IMR-90 (cell line): ENCODE measurements around the gene VPS13C. TPM values are rescaled to one million over a fixed set of nuclear protein-coding genes. Genes with fewer than 3 reads are reported as not detected.

Experiments used
- ATAC-seq: fragments of 200-7000 bp; cut with Tn5 transposase; 2 replicates; pipeline ENCODE4 v1.9.1; 2020; ENCODE audit warnings: low read depth, mild to moderate bottlenecking, moderate library complexity
- BruUV-seq: library from RNA; stranded (reverse); fragments of 400-500 nt; replicated peaks from 2 replicates; lab custom pipeline; 2021; lab: Mats Ljungman, UMichigan
- CTCF ChIA-PET: fragments of 300-600 bp; formaldehyde crosslinking; extraction: SDS; loops from one replicate; lab custom pipeline; 2021; ENCODE audit warnings: antibody characterized with exemption; lab: Yijun Ruan, JAX
- POLR2A ChIA-PET: fragments of 300-600 bp; sonication (Branson Sonifier 250); formaldehyde crosslinking; loops from one replicate; lab custom pipeline; 2022; ENCODE audit warnings: antibody characterized with exemption; ENCODE audit not compliant: unreplicated experiment; lab: Charles Lee
- DNase-seq: peaks from one replicate; pipeline ENCODE4 v3.0.0; 2013
- H2AFZ ChIP-seq: replicated peaks from 2 replicates; pipeline ENCODE3; 2013; ENCODE audit warnings: low read length, mild to moderate bottlenecking; ENCODE audit not compliant: poor library complexity
- H2AK5ac ChIP-seq: 2 replicates; pipeline ENCODE4 v1.6.1; 2013; ENCODE audit warnings: low read depth, low read length, inconsistent platforms
- H2AK9ac ChIP-seq: replicated peaks from 2 replicates; pipeline ENCODE3; 2013; ENCODE audit warnings: mild to moderate bottlenecking, low read depth, low read length, moderate library complexity; ENCODE audit not compliant: poor library complexity
- H2BK120ac ChIP-seq: 2 replicates; pipeline ENCODE4 v1.6.1; 2013; ENCODE audit warnings: low read depth, low read length, inconsistent platforms
- H2BK15ac ChIP-seq: 3 replicates; pipeline ENCODE4 v1.6.1; 2013; ENCODE audit warnings: low read depth, low read length, inconsistent platforms
- H2BK20ac ChIP-seq: 2 replicates; pipeline ENCODE4 v1.6.1; 2013; ENCODE audit warnings: low read depth, mild to moderate bottlenecking, inconsistent platforms, low read length, moderate library complexity
- H2BK5ac ChIP-seq: 2 replicates; pipeline ENCODE4 v1.6.1; 2013; ENCODE audit warnings: mild to moderate bottlenecking, low read depth, low read length, inconsistent platforms; ENCODE audit not compliant: poor library complexity, severe bottlenecking
- H3K14ac ChIP-seq: replicated peaks from 2 replicates; pipeline ENCODE4 v1.6.1; 2013; ENCODE audit warnings: low read depth, low read length, inconsistent platforms
- H3K18ac ChIP-seq: 2 replicates; pipeline ENCODE4 v1.6.1; 2013; ENCODE audit warnings: low read depth, low read length, control low read depth
- H3K23ac ChIP-seq: 2 replicates; pipeline ENCODE4 v1.6.1; 2013; ENCODE audit warnings: low read depth, low read length, inconsistent platforms
- H3K27ac ChIP-seq: 2 replicates; pipeline ENCODE4 v1.5.1; 2013; ENCODE audit warnings: mild to moderate bottlenecking, control low read depth, low read length; ENCODE audit not compliant: insufficient read depth
- H3K27me3 ChIP-seq: 2 replicates; pipeline ENCODE4 v1.6.1; 2013; ENCODE audit warnings: low read length; ENCODE audit not compliant: control insufficient read depth, insufficient read depth
- H3K36me3 ChIP-seq: 2 replicates; pipeline ENCODE4 v1.6.1; 2013; ENCODE audit warnings: low read length, mixed read lengths; ENCODE audit not compliant: control insufficient read depth, insufficient read depth
- H3K4ac ChIP-seq: 2 replicates; pipeline ENCODE4 v1.6.1; 2013; ENCODE audit warnings: low read depth, low read length, inconsistent platforms
- H3K4me1 ChIP-seq: 2 replicates; pipeline ENCODE4 v1.6.1; 2013; ENCODE audit warnings: low read length, mixed read lengths; ENCODE audit not compliant: control insufficient read depth, insufficient read depth
- H3K4me2 ChIP-seq: 2 replicates; pipeline ENCODE4 v1.6.1; 2013; ENCODE audit warnings: low read depth, mild to moderate bottlenecking, control low read depth, low read length, moderate library complexity
- H3K4me3 ChIP-seq: 2 replicates; pipeline ENCODE4 v1.5.1; 2013; ENCODE audit warnings: low read depth, mild to moderate bottlenecking, control low read depth, low read length, moderate library complexity; ENCODE audit not compliant: insufficient read depth
- H3K56ac ChIP-seq: 2 replicates; pipeline ENCODE4 v1.6.1; 2013; ENCODE audit warnings: low read length, inconsistent platforms; ENCODE audit not compliant: insufficient read depth; ENCODE audit errors: extremely low read depth
- H3K79me1 ChIP-seq, 2 experiments: 2 replicates each; pipeline ENCODE4 v1.6.1; 2013; ENCODE audit warnings: low read length in 2 of 2, inconsistent platforms in 1 of 2, low read depth in 1 of 2
- H3K9ac ChIP-seq: 2 replicates; pipeline ENCODE4 v1.6.1; 2013; ENCODE audit warnings: low read depth, low read length, control low read depth
- H3K9me1 ChIP-seq: 2 replicates; pipeline ENCODE4 v1.6.1; 2013; ENCODE audit warnings: low read length, inconsistent platforms; ENCODE audit not compliant: insufficient read depth
- H3K9me3 ChIP-seq: 2 replicates; pipeline ENCODE4 v1.6.1; 2013; ENCODE audit warnings: low read length; ENCODE audit not compliant: control insufficient read depth, insufficient read depth
- H4K20me1 ChIP-seq: 2 replicates; pipeline ENCODE4 v1.6.1; 2013; ENCODE audit warnings: low read length, inconsistent platforms; ENCODE audit not compliant: insufficient read depth
- H4K5ac ChIP-seq: 2 replicates; pipeline ENCODE4 v1.6.1; 2013; ENCODE audit warnings: mild to moderate bottlenecking, low read depth, low read length, control low read depth
- H4K8ac ChIP-seq, 2 experiments: 2 replicates each; pipeline ENCODE4 v1.6.1; 2013; ENCODE audit warnings: low read depth in 2 of 2, low read length in 2 of 2, control low read depth in 1 of 2, inconsistent platforms in 1 of 2
- H4K91ac ChIP-seq: 2 replicates; pipeline ENCODE4 v1.6.1; 2013; ENCODE audit warnings: low read depth, low read length, inconsistent platforms; ENCODE audit not compliant: insufficient read depth
- BHLHE40 ChIP-seq: fragments of 150-350 bp; IDR thresholded peaks from 2 replicates; pipeline ENCODE4 v1.6.1; 2016; ENCODE audit warnings: mild to moderate bottlenecking, low read depth, low read length
- CEBPB ChIP-seq: IDR thresholded peaks from 2 replicates; pipeline ENCODE4 v1.6.1; 2012; ENCODE audit warnings: low read depth, low read length, improper control_type of control experiment
- CHD1 ChIP-seq: IDR thresholded peaks from 2 replicates; pipeline ENCODE4 v1.6.1; 2012; ENCODE audit warnings: low read depth, low read length, improper control_type of control experiment
- FOS ChIP-seq: fragments of 150-350 bp; IDR thresholded peaks from 2 replicates; pipeline ENCODE4 v1.6.1; 2016; ENCODE audit warnings: low read depth, low read length
- MAFK ChIP-seq: IDR thresholded peaks from 2 replicates; pipeline ENCODE4 v1.6.1; 2012; ENCODE audit warnings: low read depth, low read length, improper control_type of control experiment
- MAZ ChIP-seq: IDR thresholded peaks from 2 replicates; pipeline ENCODE4 v1.6.1; 2012; ENCODE audit warnings: low read depth, mild to moderate bottlenecking, low read length, improper control_type of control experiment, moderate library complexity, borderline replicate concordance
- MXI1 ChIP-seq: IDR thresholded peaks from 2 replicates; pipeline ENCODE4 v1.6.1; 2012; ENCODE audit warnings: low read depth, mild to moderate bottlenecking, low read length, moderate library complexity, borderline replicate concordance
- POLR2A ChIP-seq: IDR thresholded peaks from 2 replicates; pipeline ENCODE4 v1.6.1; 2012; ENCODE audit warnings: mild to moderate bottlenecking, low read depth, low read length
- RAD21 ChIP-seq: IDR thresholded peaks from 2 replicates; pipeline ENCODE4 v1.6.1; 2012; ENCODE audit warnings: low read length, improper control_type of control experiment
- RFX5 ChIP-seq: IDR thresholded peaks from 2 replicates; pipeline ENCODE4 v1.8.0; 2012; ENCODE audit warnings: low read depth, mild to moderate bottlenecking, low read length, moderate library complexity
- SMC3 ChIP-seq: fragments of 150-350 bp; IDR thresholded peaks from 2 replicates; pipeline ENCODE4 v1.6.1; 2016; ENCODE audit warnings: low read depth, mild to moderate bottlenecking, antibody characterized with exemption, low read length, moderate library complexity
- WGBS, 2 experiments: methylation state at CpG; one replicate each; pipeline versions ENCODE4 v1.1.5 to v1.1.7; 2013; ENCODE audit warnings: missing lambda C conversion rate in 2 of 2; ENCODE audit not compliant: insufficient read length in 1 of 2; ENCODE audit errors: extremely low coverage in 2 of 2; 5-methylcytosine and 5-hydroxymethylcytosine counted together
- dilution Hi-C: fragments of 300-500 bp; cut with HindIII; formaldehyde crosslinking; loops from one replicate; pipeline ENCODE4 v1.14.3; 2018; ENCODE audit warnings: low sequenced_read_pairs; ENCODE audit not compliant: unreplicated experiment
- in situ Hi-C: fragments of 300-500 bp; cut with MboI; formaldehyde crosslinking; loops from 3 replicates; pipeline ENCODE4 v1.14.3; 2019; ENCODE audit warnings: low sequenced_read_pairs, inconsistent platforms, mixed read lengths
- intact Hi-C: fragments of 100-400 bp; cut with micrococcal nuclease; formaldehyde crosslinking; loops from 2 replicates; pipeline ENCODE4 v1.10.0; 2022
- polyA plus RNA-seq, 3 experiments: library from polyadenylated mRNA; depleted of rRNA; stranded (reverse); fragments of >200 nt; gene quantifications; 2 replicates each; pipeline ENCODE4 v1.2.3, GENCODE V29; 2012; ENCODE audit warnings: low replicate concordance in 1 of 3
- total RNA-seq: library from RNA; depleted of rRNA; stranded (reverse); fragments of >200 nt; gene quantifications from 2 replicates; pipeline ENCODE4 v1.2.3, GENCODE V29; 2012
- TF ChIP-seq, protein P1 (sequence below): conservative IDR thresholded peaks from 2 replicates; pipeline ENCODE4 v1.5.1; 2012; ENCODE audit warnings: mild to moderate bottlenecking, low read depth, low read length, improper control_type of control experiment
- TF ChIP-seq, protein P2 (sequence below): fragments of 150-350 bp; IDR thresholded peaks from 2 replicates; pipeline ENCODE4 v1.6.1; 2016; ENCODE audit warnings: low read depth, mild to moderate bottlenecking, low read length, moderate library complexity, borderline replicate concordance

The VPS13C gene
- total and polyA plus RNA-seq, 2 of the 4 experiments (the other 2 are of a cell fraction), result 8.1 to 32.8 TPM

DNA sequence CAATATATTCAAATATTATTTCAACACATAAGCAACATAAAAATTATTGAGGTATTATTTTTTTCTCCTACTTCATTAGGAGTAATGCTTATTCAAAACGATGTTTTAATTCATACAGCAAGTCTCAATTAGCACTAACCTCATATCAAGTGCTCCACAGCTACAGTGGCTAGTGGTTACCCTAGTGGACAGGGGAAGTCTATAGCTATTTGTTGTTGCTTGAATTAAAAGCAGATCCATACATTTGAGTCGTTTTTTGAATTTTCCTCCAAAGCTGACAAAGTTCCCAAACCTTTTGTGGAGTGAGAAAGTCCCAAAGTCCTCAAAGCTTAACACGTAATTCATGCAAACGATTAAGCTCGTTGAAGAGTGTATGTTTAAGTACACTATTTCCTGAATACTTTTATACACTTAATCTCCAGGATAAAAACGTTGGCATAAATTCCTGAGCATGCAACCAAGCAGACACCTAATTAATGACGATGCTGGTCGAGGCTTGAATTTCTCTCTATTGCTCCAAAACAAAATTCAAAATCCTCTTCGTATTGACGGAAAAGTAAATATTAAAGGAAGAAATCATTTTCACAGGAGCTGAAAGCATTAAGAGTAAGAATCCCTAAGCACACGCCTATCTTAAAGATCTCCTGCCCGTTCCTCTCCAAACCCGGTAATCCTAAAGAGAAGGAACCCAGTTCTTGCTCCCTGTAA, 985 bp downstream of the VPS13C start (continued):
- TF ChIP-seq CEBPB (no peak), CHD1 (no peak)

DNA sequence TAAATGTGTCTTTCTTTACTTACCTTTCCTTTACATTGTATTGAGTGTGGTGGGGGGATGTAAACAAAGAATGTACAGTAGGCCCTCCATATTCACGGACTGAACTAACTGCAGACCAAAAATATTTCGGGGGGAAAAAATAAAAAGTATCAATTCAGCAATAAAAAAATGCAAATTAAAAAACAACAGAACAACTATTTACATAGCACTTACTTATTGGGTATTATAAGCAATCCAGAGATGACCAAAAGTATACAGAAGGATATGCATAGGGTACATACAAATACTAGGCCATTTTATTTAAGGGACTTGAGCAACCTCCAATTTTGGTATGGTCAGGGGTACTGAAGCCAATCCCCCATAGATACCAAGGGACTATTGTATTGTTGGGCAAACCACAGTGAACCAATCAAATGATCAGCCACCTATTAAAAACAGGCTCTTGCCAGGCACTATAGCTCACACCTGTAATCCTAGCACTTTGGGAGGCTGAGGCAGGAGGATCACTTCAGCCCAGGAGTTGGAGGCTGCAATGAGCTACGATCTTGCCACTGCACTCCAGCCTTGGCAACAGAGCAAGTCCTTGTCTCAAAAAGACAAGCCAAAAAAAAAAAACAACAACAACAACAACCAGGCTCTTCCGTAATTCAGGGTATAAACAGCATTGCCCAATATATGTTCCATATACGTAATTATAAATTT, 1.8 kb downstream of the VPS13C start:
- Histone ChIP-seq H2BK20ac (no peak overlapping the region), H3K79me1 (peaks cover 9 to 29% of the 10 kb centered on the region in 2 experiments; a peak in 3 of 4 replicates), H3K27ac (no peak overlapping the region), H4K5ac (no peak overlapping the region), H3K23ac (no peak overlapping the region), H4K8ac (no peak overlapping the region), H4K91ac (no peak overlapping the region), H3K9me3 (no peaks in the 10 kb centered on the region), H3K4me2 (no peak overlapping the region; the same call in 1 of the 2 replicates), H3K36me3 (no peaks in the 10 kb centered on the region), H2AFZ (no peak overlapping the region), H3K14ac (no peak overlapping the region), H3K4me1 (no peaks in the 10 kb centered on the region), H3K9ac (no peak overlapping the region), H3K56ac (no peak overlapping the region), H4K20me1 (peaks cover 4% of the 10 kb centered on the region; the same call in 1 of the 2 replicates), H2BK15ac (no peak overlapping the region), H3K27me3 (peaks cover 8% of the 10 kb centered on the region; the same call in 1 of the 2 replicates), H2BK120ac (no peak overlapping the region), H3K4me3 (no peak overlapping the region), H3K18ac (no peak overlapping the region), H2AK9ac (no peak overlapping the region), H3K9me1 (peaks cover 2% of the 10 kb centered on the region; the same call in 1 of the 2 replicates), H3K4ac (no peak overlapping the region), H2BK5ac (no peak overlapping the region), H2AK5ac (no peak overlapping the region)
- no CpG with 5 or more reads among the region's 5 CpGs for WGBS, 2 experiments
- no peak for ATAC-seq
- DNase-seq, result no peak
- intact Hi-C loops, result no loop called here
- ChIA-PET CTCF (no interaction called here), POLR2A (no interaction called here)
- in situ Hi-C loops, result no loop called here
- dilution Hi-C loops, result no loop called here
- TSS peak; percentile 31 for BruUV-seq
- no peak for TF ChIP-seq MAFK
- no peak for TF ChIP-seq FOS
- TF ChIP-seq MXI1, result no peak
- no peak for TF ChIP-seq BHLHE40
- no peak for TF ChIP-seq CHD1
- no peak for TF ChIP-seq RFX5
- TF ChIP-seq, protein P1, sequence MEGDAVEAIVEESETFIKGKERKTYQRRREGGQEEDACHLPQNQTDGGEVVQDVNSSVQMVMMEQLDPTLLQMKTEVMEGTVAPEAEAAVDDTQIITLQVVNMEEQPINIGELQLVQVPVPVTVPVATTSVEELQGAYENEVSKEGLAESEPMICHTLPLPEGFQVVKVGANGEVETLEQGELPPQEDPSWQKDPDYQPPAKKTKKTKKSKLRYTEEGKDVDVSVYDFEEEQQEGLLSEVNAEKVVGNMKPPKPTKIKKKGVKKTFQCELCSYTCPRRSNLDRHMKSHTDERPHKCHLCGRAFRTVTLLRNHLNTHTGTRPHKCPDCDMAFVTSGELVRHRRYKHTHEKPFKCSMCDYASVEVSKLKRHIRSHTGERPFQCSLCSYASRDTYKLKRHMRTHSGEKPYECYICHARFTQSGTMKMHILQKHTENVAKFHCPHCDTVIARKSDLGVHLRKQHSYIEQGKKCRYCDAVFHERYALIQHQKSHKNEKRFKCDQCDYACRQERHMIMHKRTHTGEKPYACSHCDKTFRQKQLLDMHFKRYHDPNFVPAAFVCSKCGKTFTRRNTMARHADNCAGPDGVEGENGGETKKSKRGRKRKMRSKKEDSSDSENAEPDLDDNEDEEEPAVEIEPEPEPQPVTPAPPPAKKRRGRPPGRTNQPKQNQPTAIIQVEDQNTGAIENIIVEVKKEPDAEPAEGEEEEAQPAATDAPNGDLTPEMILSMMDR, result no peak
- no peak for TF ChIP-seq MAZ
- TF ChIP-seq POLR2A, result no peak
- TF ChIP-seq SMC3, result no peak
- TF ChIP-seq, protein P2, sequence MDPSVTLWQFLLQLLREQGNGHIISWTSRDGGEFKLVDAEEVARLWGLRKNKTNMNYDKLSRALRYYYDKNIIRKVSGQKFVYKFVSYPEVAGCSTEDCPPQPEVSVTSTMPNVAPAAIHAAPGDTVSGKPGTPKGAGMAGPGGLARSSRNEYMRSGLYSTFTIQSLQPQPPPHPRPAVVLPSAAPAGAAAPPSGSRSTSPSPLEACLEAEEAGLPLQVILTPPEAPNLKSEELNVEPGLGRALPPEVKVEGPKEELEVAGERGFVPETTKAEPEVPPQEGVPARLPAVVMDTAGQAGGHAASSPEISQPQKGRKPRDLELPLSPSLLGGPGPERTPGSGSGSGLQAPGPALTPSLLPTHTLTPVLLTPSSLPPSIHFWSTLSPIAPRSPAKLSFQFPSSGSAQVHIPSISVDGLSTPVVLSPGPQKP, result no peak
- no peak for TF ChIP-seq CEBPB
- no peak for TF ChIP-seq RAD21
